ENCODE data around the gene LUC7L2.
"Not testable (repeated sequence)": the region's sequence is repeated elsewhere in the genome, so short reads cannot be mapped to it uniquely, and the experiment has no call there.

The LUC7L2 gene, protein sequence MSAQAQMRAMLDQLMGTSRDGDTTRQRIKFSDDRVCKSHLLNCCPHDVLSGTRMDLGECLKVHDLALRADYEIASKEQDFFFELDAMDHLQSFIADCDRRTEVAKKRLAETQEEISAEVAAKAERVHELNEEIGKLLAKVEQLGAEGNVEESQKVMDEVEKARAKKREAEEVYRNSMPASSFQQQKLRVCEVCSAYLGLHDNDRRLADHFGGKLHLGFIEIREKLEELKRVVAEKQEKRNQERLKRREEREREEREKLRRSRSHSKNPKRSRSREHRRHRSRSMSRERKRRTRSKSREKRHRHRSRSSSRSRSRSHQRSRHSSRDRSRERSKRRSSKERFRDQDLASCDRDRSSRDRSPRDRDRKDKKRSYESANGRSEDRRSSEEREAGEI

GRCh38 chr7:139359366-139360209 is at the start of gene LUC7L2:
Gene LUC7L2, plus strand, starts transcription at chr7:139359894. Its CDS starts 368 bp downstream, at chr7:139360262.
- FAIRE-seq (peak; percentile 27), DNase-seq (ENCODE audit: low spot score) (peak; percentile 90)

DNA sequence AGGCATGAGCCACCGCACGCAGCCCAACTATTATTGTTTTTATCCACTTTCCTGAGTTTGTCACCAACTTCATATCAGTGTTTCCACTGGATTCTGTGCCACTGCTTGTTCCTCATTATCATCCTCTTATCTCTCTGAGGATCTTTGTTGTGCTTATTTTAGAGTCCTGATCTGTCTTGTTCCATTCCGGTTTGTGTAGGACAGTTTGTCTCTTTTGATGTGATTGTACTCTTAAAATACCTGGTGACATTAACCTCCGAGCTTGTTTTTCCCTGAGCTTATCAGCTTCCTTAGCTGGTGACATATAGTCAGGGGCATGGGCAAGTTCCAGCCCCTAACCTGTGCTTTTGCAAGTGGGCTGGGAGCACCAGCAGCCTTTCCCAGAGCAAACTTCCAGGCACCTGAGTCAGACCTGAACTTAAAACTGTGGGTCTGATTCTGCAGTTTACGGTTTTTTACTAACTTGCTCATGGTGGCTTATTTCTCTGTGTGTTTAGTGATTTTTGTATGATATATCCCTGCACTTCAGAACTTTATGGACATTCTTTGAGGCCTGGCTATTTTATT is 41.7 kb upstream of the LUC7L2 start:
- DNase-seq (ENCODE audit: low spot score) (no peak), FAIRE-seq (no peak)

GRCh38 chr7:139321071-139321745 is 38.5 kb upstream of the LUC7L2 start:
- no peak for DNase-seq (ENCODE audit: low spot score)
- no peak for FAIRE-seq

- not testable (repeated sequence) for DNase-seq (ENCODE audit: low spot score); FAIRE-seq
These were observed 35.0 kb upstream of the LUC7L2 start for GRCh38 chr7:139324709-139325108.

GRCh38 chr7:139328375-139328774 is 31.3 kb upstream of the LUC7L2 start:
- FAIRE-seq, result no peak
- peak; percentile 22 for DNase-seq (ENCODE audit: low spot score)

DNA sequence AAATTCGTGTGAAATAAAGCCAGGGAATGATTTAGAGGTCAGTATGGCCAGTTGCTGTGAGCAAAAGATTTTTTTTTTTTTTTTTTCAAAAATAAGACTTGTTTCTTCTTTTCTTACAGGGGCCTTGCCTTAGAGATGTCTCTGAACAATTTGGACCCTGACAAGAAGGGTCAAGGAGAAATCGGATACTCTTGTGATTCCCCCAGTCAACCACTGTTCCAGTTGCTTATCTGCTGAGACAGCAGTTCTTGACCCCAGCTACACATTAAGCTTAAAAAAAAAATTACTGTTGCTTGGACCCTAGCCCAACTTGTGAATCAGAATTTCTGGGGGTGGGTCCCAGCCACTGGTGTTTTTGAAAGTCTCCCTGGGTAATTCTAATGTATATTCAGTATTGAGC is 30.6 kb upstream of the LUC7L2 start:
- FAIRE-seq (no peak), DNase-seq (ENCODE audit: low spot score) (no peak)

DNA sequence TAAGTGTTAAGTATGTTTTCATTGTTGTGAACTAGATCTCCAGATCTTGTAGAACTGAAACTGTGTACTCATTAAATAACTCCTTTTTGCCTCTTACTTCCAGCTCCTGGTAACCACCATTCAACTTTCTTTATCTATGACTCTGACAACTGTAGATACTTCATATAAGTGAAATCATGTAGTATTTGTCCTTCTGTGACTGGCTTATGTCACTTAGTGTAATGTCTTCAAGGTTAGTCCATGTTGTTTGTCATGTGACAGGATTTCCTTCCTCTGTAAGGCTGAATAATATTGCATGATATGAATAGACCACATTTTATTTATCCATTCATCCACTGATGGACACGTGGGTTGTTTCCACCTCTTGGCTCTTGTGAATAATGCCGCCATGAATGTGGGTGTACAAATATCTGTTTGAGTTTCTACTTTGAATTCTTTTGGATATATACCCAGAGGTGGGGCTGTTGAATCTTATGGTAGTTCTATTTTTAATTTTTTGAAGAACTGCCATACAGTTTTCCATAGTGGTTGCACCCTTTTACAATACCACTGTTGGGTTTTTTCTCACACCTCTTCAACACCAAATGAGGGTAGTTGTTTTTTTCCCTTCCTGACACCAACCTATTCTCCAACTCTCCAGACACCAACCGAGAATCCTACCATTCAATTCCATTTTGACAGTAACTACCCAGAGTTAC is 29.2 kb upstream of the LUC7L2 start:
- FAIRE-seq (no peak), DNase-seq (ENCODE audit: low spot score) (no peak)

DNA sequence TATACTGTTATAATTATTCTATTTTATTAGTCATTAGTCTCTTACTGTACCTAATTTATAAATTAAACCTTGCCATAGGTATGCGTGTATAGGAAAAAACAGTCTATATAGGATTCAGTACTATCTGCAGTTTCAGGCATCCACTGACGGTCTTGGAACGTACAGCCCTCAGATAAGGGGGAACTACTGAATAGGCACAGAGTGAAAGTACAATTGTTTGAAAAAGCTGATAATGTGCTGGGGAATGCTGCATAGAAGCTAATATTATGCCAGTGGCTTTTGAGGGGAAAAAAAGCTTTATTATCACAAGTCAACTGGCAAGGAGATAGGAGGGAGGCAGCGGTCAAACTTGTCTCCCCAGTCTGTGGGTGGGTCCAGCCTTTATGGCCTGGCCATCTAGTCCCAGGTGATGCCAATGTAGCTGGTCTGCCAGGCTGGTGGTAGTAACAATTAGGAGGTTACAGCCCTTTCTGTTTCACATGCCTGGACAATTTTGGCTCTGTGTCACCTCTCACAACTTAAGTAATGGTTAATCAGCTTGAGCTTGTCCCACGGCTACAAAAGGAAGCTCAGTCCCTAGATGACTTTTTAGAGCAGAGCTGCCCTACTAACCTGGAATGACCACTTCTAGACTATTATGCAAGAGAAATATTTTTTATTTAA is 26.9 kb upstream of the LUC7L2 start:
- DNase-seq (ENCODE audit: low spot score) (no peak), FAIRE-seq (no peak)

- FAIRE-seq, result not testable (repeated sequence)
These were observed 26.3 kb upstream of the LUC7L2 start for GRCh38 chr7:139333443-139333842.

GRCh38 chr7:139334399-139335150 is 25.1 kb upstream of the LUC7L2 start:
- FAIRE-seq (no peak), DNase-seq (ENCODE audit: low spot score) (no peak)

More at GRCh38 chr7:139333443-139333842, 26.3 kb upstream of the LUC7L2 start:
- DNase-seq (ENCODE audit: low spot score), result not testable (repeated sequence)

DNA sequence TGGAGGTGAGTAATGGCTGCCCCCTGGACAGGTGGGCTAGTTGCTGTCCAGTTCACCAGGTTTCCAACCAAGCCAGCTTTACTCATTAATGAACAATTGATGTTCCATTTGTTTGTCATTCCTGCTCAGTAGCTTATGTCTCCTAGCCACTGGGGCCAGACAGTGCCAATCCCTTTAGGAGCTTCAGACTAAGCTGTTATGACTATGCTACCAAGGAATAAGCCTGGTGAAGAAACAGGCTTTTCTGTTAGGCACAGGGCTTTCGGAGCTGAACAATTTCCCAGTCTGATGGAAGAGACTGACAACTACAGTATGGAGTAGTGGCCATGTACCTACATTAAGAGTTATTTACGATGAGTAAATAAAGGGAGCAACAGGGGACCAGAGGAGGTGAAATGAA is 20.7 kb upstream of the LUC7L2 start:
- no peak for DNase-seq (ENCODE audit: low spot score)
- no peak for FAIRE-seq

DNA sequence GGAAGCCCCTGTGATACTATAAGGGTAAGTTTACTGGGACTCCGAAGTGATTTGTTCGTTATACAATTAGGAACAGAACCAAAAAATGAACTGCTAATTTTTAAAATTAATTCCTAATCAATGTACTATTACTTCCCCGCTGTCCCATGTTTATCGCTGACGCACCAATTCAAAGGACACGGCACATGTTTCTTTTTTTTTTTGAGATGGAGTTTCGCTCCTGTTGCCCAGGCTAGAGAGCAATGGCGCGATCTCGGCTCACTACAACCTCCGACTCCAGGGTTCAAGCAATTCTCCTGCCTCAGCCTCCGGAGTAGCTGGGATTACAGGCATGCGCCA is 20.0 kb upstream of the LUC7L2 start:
- FAIRE-seq, result no peak

GRCh38 chr7:139340037-139340807 is 19.5 kb upstream of the LUC7L2 start:
- FAIRE-seq (no peak), DNase-seq (ENCODE audit: low spot score) (peak; percentile 90)

More for the DNA sequence above, 20.0 kb upstream of the LUC7L2 start:
- DNase-seq (ENCODE audit: low spot score), result no peak

GRCh38 chr7:139340808-139341057 is 19.0 kb upstream of the LUC7L2 start:
- DNase-seq (ENCODE audit: low spot score) (no peak), FAIRE-seq (no peak)

GRCh38 chr7:139341058-139341775 is 18.5 kb upstream of the LUC7L2 start, which contains the start of gene FMC1:
Gene FMC1, plus strand, starts transcription at chr7:139341337. Its CDS starts 48 bp downstream, at chr7:139341385.
- FAIRE-seq (no peak), DNase-seq (ENCODE audit: low spot score) (peak; percentile 87)

DNA sequence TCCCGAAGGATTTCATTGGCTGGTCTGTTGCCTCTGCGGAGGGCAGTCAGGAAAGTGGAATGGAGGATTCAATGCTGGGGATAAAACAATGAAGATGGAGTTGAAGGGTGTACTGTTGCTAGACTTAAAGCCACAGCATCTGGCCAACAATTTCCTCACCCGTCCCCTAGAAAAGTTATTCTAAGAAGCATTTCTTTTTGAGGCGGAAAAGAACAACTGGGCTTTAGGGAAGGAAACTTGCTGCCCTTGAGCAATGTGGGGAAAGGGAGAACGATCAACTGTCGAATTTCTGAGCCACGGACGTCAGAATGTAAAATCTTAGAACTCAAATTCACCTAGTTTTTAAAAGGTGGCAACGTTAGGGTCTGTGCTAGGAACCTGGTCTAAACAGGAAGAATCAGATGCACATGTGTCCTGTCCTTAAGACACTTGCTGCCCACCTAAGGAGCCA is 17.9 kb upstream of the LUC7L2 start:
- FAIRE-seq (no peak), DNase-seq (ENCODE audit: low spot score) (no peak)

- DNase-seq (ENCODE audit: low spot score), result no peak
- FAIRE-seq, result no peak
These were observed 14.7 kb upstream of the LUC7L2 start for GRCh38 chr7:139345042-139345441.

GRCh38 chr7:139351027-139351426 is 8.7 kb upstream of the LUC7L2 start:
- no peak for FAIRE-seq
- DNase-seq (ENCODE audit: low spot score), result no peak

Data from urothelium cell line (cell line).